HL-60 (cell line): ENCODE data around the gene ZNF675.
"Not testable (repeated sequence)": the region's sequence is repeated elsewhere in the genome, so short reads cannot be mapped to it uniquely, and the experiment has no call there.

Source experiments
- GABPA ChIP-seq: IDR thresholded peaks from 2 replicates; pipeline ENCODE4 v1.6.1; 2012; ENCODE audit warnings: low read depth
- POLR2AphosphoS5 ChIP-seq: IDR thresholded peaks from 2 replicates; pipeline ENCODE4 v1.6.1; 2012; ENCODE audit warnings: low read depth
- SPI1 ChIP-seq: IDR thresholded peaks from 2 replicates; pipeline ENCODE4 v1.6.1; 2012; ENCODE audit warnings: low read depth, mild to moderate bottlenecking, borderline replicate concordance
- TF ChIP-seq, protein P1 (sequence below): IDR thresholded peaks from one replicate; pipeline ENCODE4 v1.5.1; 2011; ENCODE audit warnings: low read length, control low read depth, inconsistent platforms; ENCODE audit not compliant: insufficient read depth
- TF ChIP-seq, protein P2 (sequence below): IDR thresholded peaks from 2 replicates; pipeline ENCODE4 v1.6.1; 2012; ENCODE audit warnings: low read depth; ENCODE audit not compliant: insufficient replicate concordance

DNA sequence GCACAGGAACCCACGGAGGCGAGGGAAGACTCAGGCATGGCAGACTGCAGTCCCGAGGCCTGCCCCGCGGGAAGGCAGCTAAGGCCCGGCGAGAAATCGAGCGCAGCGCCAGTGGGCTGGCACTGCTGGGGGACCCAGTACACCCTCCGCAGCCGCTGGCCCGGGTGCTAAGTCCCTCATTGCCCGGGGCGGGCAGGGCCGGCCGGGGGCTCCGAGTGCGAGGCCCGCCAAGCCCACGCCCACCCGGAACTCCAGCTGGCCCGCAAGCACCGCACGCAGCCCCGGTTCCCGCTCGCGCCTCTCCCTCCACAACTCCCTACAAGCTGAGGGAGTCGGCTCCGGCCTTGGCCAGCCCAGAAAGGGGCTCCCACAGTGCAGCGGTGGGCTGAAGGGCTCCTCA, 18.4 kb downstream of the ZNF675 start:
- TF ChIP-seq, protein P1, sequence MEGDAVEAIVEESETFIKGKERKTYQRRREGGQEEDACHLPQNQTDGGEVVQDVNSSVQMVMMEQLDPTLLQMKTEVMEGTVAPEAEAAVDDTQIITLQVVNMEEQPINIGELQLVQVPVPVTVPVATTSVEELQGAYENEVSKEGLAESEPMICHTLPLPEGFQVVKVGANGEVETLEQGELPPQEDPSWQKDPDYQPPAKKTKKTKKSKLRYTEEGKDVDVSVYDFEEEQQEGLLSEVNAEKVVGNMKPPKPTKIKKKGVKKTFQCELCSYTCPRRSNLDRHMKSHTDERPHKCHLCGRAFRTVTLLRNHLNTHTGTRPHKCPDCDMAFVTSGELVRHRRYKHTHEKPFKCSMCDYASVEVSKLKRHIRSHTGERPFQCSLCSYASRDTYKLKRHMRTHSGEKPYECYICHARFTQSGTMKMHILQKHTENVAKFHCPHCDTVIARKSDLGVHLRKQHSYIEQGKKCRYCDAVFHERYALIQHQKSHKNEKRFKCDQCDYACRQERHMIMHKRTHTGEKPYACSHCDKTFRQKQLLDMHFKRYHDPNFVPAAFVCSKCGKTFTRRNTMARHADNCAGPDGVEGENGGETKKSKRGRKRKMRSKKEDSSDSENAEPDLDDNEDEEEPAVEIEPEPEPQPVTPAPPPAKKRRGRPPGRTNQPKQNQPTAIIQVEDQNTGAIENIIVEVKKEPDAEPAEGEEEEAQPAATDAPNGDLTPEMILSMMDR = not testable (repeated sequence)
- TF ChIP-seq, protein P2, sequence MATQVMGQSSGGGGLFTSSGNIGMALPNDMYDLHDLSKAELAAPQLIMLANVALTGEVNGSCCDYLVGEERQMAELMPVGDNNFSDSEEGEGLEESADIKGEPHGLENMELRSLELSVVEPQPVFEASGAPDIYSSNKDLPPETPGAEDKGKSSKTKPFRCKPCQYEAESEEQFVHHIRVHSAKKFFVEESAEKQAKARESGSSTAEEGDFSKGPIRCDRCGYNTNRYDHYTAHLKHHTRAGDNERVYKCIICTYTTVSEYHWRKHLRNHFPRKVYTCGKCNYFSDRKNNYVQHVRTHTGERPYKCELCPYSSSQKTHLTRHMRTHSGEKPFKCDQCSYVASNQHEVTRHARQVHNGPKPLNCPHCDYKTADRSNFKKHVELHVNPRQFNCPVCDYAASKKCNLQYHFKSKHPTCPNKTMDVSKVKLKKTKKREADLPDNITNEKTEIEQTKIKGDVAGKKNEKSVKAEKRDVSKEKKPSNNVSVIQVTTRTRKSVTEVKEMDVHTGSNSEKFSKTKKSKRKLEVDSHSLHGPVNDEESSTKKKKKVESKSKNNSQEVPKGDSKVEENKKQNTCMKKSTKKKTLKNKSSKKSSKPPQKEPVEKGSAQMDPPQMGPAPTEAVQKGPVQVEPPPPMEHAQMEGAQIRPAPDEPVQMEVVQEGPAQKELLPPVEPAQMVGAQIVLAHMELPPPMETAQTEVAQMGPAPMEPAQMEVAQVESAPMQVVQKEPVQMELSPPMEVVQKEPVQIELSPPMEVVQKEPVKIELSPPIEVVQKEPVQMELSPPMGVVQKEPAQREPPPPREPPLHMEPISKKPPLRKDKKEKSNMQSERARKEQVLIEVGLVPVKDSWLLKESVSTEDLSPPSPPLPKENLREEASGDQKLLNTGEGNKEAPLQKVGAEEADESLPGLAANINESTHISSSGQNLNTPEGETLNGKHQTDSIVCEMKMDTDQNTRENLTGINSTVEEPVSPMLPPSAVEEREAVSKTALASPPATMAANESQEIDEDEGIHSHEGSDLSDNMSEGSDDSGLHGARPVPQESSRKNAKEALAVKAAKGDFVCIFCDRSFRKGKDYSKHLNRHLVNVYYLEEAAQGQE = not testable (repeated sequence)
- TF ChIP-seq GABPA, POLR2AphosphoS5, SPI1: not testable (repeated sequence)
